ENCODE data around the gene ANKRD6.

GRCh38 chr6:89386917-89387491 lies 45.9 kb upstream of the ANKRD6 start:
- TF ChIP-seq SP1 (IDR thresholded peaks at IDR 0.05), result no peak
- no peak for TF ChIP-seq BHLHE40 (IDR thresholded peaks at IDR 0.05; ENCODE audit: borderline replicate concordance)
- no peak for TF ChIP-seq L3MBTL2 (conservative IDR thresholded peaks at IDR 0.05)
- TF ChIP-seq NFRKB (IDR thresholded peaks at IDR 0.05), result no peak
- no peak for TF ChIP-seq CTBP1 (IDR thresholded peaks at IDR 0.05; ENCODE audit: borderline replicate concordance)
- no peak for TF ChIP-seq SUZ12 (IDR thresholded peaks at IDR 0.05)
- TF ChIP-seq ELF4 (IDR thresholded peaks at IDR 0.05), result no peak
- TF ChIP-seq FOXA1 (IDR thresholded peaks at IDR 0.05), result no peak
- TF ChIP-seq HDGF (IDR thresholded peaks at IDR 0.05; ENCODE audit: borderline replicate concordance), result no peak
- TF ChIP-seq TARDBP (IDR thresholded peaks at IDR 0.05), result no peak
- TF ChIP-seq, protein P1, sequence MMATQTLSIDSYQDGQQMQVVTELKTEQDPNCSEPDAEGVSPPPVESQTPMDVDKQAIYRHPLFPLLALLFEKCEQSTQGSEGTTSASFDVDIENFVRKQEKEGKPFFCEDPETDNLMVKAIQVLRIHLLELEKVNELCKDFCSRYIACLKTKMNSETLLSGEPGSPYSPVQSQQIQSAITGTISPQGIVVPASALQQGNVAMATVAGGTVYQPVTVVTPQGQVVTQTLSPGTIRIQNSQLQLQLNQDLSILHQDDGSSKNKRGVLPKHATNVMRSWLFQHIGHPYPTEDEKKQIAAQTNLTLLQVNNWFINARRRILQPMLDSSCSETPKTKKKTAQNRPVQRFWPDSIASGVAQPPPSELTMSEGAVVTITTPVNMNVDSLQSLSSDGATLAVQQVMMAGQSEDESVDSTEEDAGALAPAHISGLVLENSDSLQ (IDR thresholded peaks at IDR 0.05), result no peak
- TF ChIP-seq FOXM1 (IDR thresholded peaks at IDR 0.05; ENCODE audit: borderline replicate concordance), result no peak
- TF ChIP-seq FOXK2 (IDR thresholded peaks at IDR 0.05), result no peak
